HS-5 (cell line): ENCODE results near the gene METTL21C.

ENCODE experiments used
- DNase-seq: peaks from one replicate; pipeline ENCODE4 v3.0.0-alpha.2; 2012; ENCODE audit warnings: low read depth

METTL21C gene

GRCh38 chr13:102667023-102667422, 27.8 kb downstream of the METTL21C start:
- DNase-seq = no peak

GRCh38 chr13:102659168-102659713, 35.6 kb downstream of the METTL21C start:
- DNase-seq = no peak

DNA sequence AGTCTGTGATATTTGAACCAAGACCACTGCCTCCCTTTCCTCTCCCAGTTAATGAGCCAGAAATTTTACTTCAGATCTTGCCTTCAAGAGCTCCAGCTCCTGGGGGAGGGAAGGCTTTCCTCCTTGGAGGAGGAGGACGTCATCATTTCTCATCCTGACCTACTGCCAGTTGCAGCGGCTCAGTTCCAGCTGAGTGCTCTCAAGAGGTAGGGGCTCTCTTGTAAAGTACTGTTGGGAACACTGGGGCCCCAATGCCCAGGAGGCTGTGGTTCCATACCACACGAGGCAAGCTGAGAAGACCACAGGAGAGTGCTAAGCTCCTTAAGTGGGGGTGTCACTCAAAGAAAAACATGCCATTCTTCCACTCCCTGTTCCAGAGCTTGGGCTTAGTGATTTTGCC, 36.2 kb downstream of the METTL21C start:
- no peak for DNase-seq

GRCh38 chr13:102657630-102658029, 37.2 kb downstream of the METTL21C start:
- DNase-seq = no peak

GRCh38 chr13:102654756-102655155, 40.1 kb downstream of the METTL21C start:
- no peak for DNase-seq

DNA sequence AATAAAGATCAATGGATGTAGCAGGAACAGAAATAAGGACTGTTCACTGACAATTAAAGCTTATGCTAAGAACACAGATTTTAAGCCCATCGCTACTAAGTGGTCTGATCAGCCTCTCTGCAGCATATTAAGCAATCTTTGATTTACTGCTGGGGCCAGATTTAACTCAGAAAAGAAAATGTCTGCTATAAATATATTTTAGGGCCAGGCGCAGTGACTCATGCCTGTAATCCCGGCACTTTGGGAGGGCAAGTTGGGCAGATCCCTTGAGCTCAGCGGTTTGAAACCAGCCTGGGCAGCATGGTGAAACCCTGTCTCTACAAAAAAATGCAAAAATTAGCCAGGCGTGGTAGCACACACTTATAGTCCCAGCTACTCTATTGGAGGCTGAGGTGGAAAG, 43.0 kb downstream of the METTL21C start:
- DNase-seq = no peak

GRCh38 chr13:102651392-102651791, 43.5 kb downstream of the METTL21C start:
- no peak for DNase-seq

DNA sequence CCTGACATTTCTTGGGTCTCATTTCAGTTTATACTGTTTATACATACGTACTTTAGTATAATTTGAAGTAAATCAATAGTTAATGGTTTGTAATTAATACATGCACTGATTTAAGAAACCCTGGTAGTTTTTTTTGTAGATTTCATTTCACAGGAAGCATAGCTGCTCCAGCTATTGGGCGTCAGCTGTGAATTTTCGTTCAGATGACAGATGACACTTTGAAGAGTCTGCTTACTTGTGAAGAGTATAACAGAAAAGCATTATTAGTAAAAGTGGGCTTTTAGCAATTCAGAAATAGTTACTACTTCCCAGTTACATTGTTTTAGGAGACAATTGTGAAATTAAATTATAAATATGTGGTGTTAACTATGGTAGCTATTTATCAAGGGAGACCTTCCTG, 44.4 kb downstream of the METTL21C start:
- no peak for DNase-seq

DNA sequence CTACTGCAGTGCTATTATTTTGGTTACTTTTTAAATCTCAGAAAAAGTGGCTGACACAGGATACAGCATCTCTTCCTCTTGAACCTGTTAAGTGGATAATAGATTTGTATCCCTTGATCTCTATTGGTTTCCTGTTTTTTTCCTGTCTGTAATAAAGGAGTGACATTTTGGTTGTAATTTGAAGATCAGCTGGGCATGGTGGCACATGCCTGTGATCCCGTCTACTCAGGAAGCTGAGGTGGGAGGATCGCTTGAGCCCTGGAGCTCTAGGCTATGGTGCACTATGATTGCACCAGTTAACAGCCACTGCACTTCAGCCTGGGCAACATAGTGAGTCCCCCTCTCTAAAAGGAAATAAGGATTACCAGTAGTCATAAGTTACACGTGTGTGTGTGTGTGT, 46.8 kb downstream of the METTL21C start:
- DNase-seq = no peak

- no peak for DNase-seq
These were observed 49.1 kb downstream of the METTL21C start for GRCh38 chr13:102645701-102646100.

- DNase-seq = no peak
These were observed 51.2 kb downstream of the METTL21C start for GRCh38 chr13:102643656-102644055.

- DNase-seq = no peak
These were observed 52.4 kb downstream of the METTL21C start for GRCh38 chr13:102642475-102642874.

DNA sequence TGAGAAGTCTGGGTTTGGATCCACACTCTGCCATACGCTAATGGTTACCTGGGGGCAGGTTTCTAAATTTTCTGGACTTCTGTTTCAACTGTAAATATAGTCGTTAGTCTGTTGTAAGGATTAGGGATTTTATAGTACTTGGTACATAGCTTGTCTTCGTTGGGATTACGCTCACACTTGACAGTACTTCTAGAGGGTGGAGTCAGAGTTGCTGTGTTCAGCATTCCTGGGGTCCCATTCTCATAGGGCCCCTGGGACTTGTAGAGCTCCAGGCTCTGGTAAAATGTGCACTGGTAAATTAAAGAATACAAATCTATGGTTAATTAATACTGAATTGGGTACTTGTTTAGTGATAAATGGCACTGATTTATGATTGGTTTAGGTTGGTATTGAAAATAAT, 52.8 kb downstream of the METTL21C start:
- no peak for DNase-seq

DNA sequence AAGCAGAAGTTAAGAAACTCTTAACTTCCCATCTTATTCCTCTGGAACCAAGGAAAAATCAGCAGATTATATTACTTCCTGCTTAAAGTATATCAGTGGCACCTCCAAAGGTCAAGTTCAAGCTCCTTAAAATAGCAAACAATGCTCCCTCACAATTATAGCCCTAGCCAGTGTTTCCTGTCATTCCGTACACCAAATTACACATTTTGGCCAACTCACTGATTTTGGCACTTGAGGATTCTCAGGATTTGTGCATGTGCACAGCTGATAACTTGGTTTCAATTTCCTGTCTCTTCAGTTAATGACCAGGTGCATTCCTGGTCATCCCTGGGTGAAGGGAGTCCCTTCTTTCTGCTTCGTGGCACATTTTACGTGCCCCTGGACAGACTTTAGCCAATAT, 56.1 kb downstream of the METTL21C start:
- DNase-seq = no peak
